ENCODE measurements around the gene IFNA8.
"Not testable (repeated sequence)": the region's sequence is repeated elsewhere in the genome, so short reads cannot be mapped to it uniquely, and the experiment has no call there.

- TF ChIP-seq, protein P1, sequence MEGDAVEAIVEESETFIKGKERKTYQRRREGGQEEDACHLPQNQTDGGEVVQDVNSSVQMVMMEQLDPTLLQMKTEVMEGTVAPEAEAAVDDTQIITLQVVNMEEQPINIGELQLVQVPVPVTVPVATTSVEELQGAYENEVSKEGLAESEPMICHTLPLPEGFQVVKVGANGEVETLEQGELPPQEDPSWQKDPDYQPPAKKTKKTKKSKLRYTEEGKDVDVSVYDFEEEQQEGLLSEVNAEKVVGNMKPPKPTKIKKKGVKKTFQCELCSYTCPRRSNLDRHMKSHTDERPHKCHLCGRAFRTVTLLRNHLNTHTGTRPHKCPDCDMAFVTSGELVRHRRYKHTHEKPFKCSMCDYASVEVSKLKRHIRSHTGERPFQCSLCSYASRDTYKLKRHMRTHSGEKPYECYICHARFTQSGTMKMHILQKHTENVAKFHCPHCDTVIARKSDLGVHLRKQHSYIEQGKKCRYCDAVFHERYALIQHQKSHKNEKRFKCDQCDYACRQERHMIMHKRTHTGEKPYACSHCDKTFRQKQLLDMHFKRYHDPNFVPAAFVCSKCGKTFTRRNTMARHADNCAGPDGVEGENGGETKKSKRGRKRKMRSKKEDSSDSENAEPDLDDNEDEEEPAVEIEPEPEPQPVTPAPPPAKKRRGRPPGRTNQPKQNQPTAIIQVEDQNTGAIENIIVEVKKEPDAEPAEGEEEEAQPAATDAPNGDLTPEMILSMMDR (IDR thresholded peaks at IDR 0.05; ENCODE audit: low read depth, low read length), result not testable (repeated sequence)
- not testable (repeated sequence) for TF ChIP-seq EZH2phosphoT487 (IDR thresholded peaks at IDR 0.05; ENCODE audit: low read depth)
Observed at GRCh38 chr9:21449312-21449711, 40.4 kb downstream of the IFNA8 start.

Data from OCI-LY3 (cell line).